GM23338 (cell line): ENCODE data around the gene MLF1. TPM values are rescaled to one million over a fixed set of nuclear protein-coding genes. Genes with fewer than 3 reads are reported as not detected.

ENCODE experiments used
- ATAC-seq: fragments of 200-7000 bp; cut with Tn5 transposase; 3 replicates; pipeline ENCODE4 v1.9.1; 2020
- DNase-seq: peaks from one replicate; pipeline ENCODE4 v3.0.0-alpha.2; 2015; ENCODE audit warnings: low spot score
- H2AFZ ChIP-seq: fragments of 200-600 bp; sonication (generic); 2 replicates; pipeline ENCODE4 v1.8.0; 2016; ENCODE audit warnings: antibody characterized with exemption, mild to moderate bottlenecking, moderate library complexity
- H3F3A ChIP-seq: fragments of 200-600 bp; sonication (generic); replicated peaks from 2 replicates; pipeline ENCODE4 v1.8.0; 2017; ENCODE audit warnings: antibody characterized with exemption, mixed run types, low read depth
- H3K27ac ChIP-seq: fragments of 200-600 bp; sonication (generic); 2 replicates; pipeline ENCODE4 v1.6.1; 2016; ENCODE audit warnings: low read depth
- H3K27me3 ChIP-seq: fragments of 200-600 bp; sonication (generic); 2 replicates; pipeline ENCODE4 v1.8.0; 2016; ENCODE audit warnings: mild to moderate bottlenecking, mixed run types, moderate library complexity; ENCODE audit not compliant: insufficient read depth
- H3K36me3 ChIP-seq: fragments of 200-600 bp; sonication (generic); 2 replicates; pipeline ENCODE4 v1.8.0; 2016; ENCODE audit warnings: mild to moderate bottlenecking; ENCODE audit not compliant: insufficient read depth
- H3K4me1 ChIP-seq: fragments of 200-600 bp; sonication (generic); 2 replicates; pipeline ENCODE4 v1.8.0; 2016; ENCODE audit warnings: mild to moderate bottlenecking, moderate library complexity; ENCODE audit not compliant: insufficient read depth
- H3K4me2 ChIP-seq: fragments of 200-600 bp; sonication (generic); 2 replicates; pipeline ENCODE4 v1.7.1; 2017; ENCODE audit warnings: mixed run types
- H3K4me3 ChIP-seq: fragments of 200-600 bp; sonication (generic); 2 replicates; pipeline ENCODE4 v1.6.1; 2016; ENCODE audit warnings: mixed run types
- H3K79me2 ChIP-seq: fragments of 200-600 bp; sonication (generic); replicated peaks from 2 replicates; pipeline ENCODE4 v1.8.0; 2017; ENCODE audit warnings: mild to moderate bottlenecking; ENCODE audit not compliant: insufficient read depth
- H3K9me2 ChIP-seq: fragments of 200-600 bp; sonication (generic); 2 replicates; pipeline ENCODE4 v1.8.0; 2017; ENCODE audit not compliant: insufficient read depth
- H4K20me1 ChIP-seq: fragments of 200-600 bp; sonication (generic); replicated peaks from 2 replicates; pipeline ENCODE4 v1.8.0; 2017; ENCODE audit warnings: mild to moderate bottlenecking; ENCODE audit not compliant: insufficient read depth
- H3K27ac Mint-ChIP-seq: 2 replicates; pipeline ENCODE4 v1.8.0; 2020; ENCODE audit warnings: inconsistent platforms, mild to moderate bottlenecking, moderate library complexity, mixed read lengths
- H3K27me3 Mint-ChIP-seq: 3 replicates; pipeline ENCODE4 v1.8.0; 2022; ENCODE audit warnings: low read depth, mild to moderate bottlenecking, moderate library complexity, mixed read lengths, inconsistent platforms; ENCODE audit not compliant: insufficient read depth, poor library complexity
- H3K36me3 Mint-ChIP-seq: 3 replicates; pipeline ENCODE4 v1.8.0; 2021; ENCODE audit warnings: low read depth, mild to moderate bottlenecking, inconsistent platforms, moderate library complexity, mixed read lengths
- H3K4me1 Mint-ChIP-seq: 3 replicates; pipeline ENCODE4 v1.8.0; 2020; ENCODE audit warnings: mild to moderate bottlenecking, inconsistent platforms, mixed read lengths
- H3K4me3 Mint-ChIP-seq: 3 replicates; pipeline ENCODE4 v1.8.0; 2021; ENCODE audit warnings: moderate library complexity, mild to moderate bottlenecking, inconsistent platforms, mixed read lengths
- H3K9me3 Mint-ChIP-seq: 3 replicates; pipeline ENCODE4 v1.8.0; 2020; ENCODE audit warnings: moderate library complexity, mild to moderate bottlenecking, inconsistent platforms, mixed read lengths
- CREB1 ChIP-seq: fragments of 250-450 bp; sonication (Bioruptor Pico); IDR thresholded peaks from 2 replicates; pipeline ENCODE4 v1.5.0; 2020; ENCODE audit warnings: low read depth, mild to moderate bottlenecking, moderate library complexity
- EZH2 ChIP-seq: fragments of 200-600 bp; sonication (generic); IDR thresholded peaks from one replicate; pipeline ENCODE4 v1.8.0; 2017; ENCODE audit warnings: antibody characterized with exemption, mild to moderate bottlenecking, low read depth; ENCODE audit not compliant: unreplicated experiment
- EZH2phosphoT487 ChIP-seq: fragments of 200-600 bp; sonication (generic); IDR thresholded peaks from one replicate; pipeline ENCODE4 v1.8.1; 2018; ENCODE audit warnings: antibody characterized with exemption; ENCODE audit not compliant: unreplicated experiment
- JUNB ChIP-seq: IDR thresholded peaks from one replicate; pipeline ENCODE4 v1.6.1; 2016; ENCODE audit warnings: antibody characterized with exemption; ENCODE audit not compliant: unreplicated experiment
- NANOG ChIP-seq: IDR thresholded peaks from 2 replicates; pipeline ENCODE4 v1.6.1; 2016; ENCODE audit warnings: antibody characterized with exemption, borderline replicate concordance
- POLR2AphosphoS5 ChIP-seq: IDR thresholded peaks from 2 replicates; pipeline ENCODE4 v1.6.1; 2016; ENCODE audit warnings: antibody characterized with exemption, low read depth
- STAT1 ChIP-seq: IDR thresholded peaks from one replicate; pipeline ENCODE4 v1.6.1; 2016; ENCODE audit warnings: antibody characterized with exemption; ENCODE audit not compliant: unreplicated experiment
- ZNF114 ChIP-seq: fragments of 250-450 bp; sonication (Bioruptor Pico); IDR thresholded peaks from 2 replicates; pipeline ENCODE4 v1.5.0; 2020; ENCODE audit warnings: mild to moderate bottlenecking, moderate library complexity
- ZNF331 ChIP-seq: fragments of 250-450 bp; sonication (Bioruptor Pico); IDR thresholded peaks from 2 replicates; pipeline ENCODE4 v1.5.0; 2020; ENCODE audit warnings: low read depth, mild to moderate bottlenecking, moderate library complexity
- polyA plus RNA-seq: library from polyadenylated mRNA; unstranded; fragments of >200 nt; fragmentation: Nextera tagmentation; extraction: Ambion mirVana; gene quantifications from 2 replicates; pipeline ENCODE4 v1.2.1, GENCODE V29; 2016
- total RNA-seq: library from RNA; depleted of rRNA; stranded (reverse); fragments of >200 nt; shearing (Covaris generic); gene quantifications from 2 replicates; pipeline ENCODE4 v1.2.3, GENCODE V29; 2014
- TF ChIP-seq, protein P1 (sequence below): fragments of 250-450 bp; sonication (Bioruptor Pico); IDR thresholded peaks from 2 replicates; pipeline ENCODE4 v1.5.0; 2020; ENCODE audit warnings: mild to moderate bottlenecking, moderate library complexity
- TF ChIP-seq, protein P2 (sequence below): IDR thresholded peaks from one replicate; pipeline ENCODE4 v1.6.1; 2018; ENCODE audit warnings: antibody characterized with exemption; ENCODE audit not compliant: unreplicated experiment
- TF ChIP-seq, protein P3 (sequence below), 2 experiments: fragments of 200-600 bp in 1 of 2; sonication (generic) in 1 of 2; conservative IDR thresholded peaks; 2 replicates each; pipeline versions ENCODE4 v1.5.1 to v1.6.1; 2016 to 2017; ENCODE audit warnings: antibody characterized with exemption in 2 of 2, low read depth in 2 of 2, mild to moderate bottlenecking in 2 of 2, moderate library complexity in 1 of 2
- TF ChIP-seq, protein P4 (sequence below): IDR thresholded peaks from 2 replicates; pipeline ENCODE4 v1.6.1; 2016; ENCODE audit warnings: antibody characterized with exemption

MLF1 gene
- total and polyA plus RNA-seq, 2 experiments from 2014 or later = 36.6 to 63.6 TPM

DNA sequence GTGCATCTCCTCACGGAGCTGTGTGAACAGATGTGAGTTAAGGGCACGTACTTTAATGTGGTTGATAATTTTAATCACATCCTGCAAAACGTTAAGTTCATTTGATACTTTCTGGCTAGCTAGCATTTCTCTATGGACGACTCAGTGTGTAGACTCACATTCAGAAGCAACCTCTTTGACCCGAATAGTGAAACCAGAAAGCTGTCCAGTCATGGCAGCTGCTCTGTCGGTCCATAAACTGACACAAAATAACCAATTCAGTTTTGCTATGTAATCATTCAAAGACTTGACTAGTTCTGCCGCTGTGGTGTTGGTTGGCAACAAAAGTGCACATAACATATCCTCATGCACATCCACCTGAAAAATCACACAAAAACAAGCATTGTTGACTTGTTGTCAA lies 69.7 kb downstream of the MLF1 start:
- Mint-ChIP-seq H3K9me3 (peaks cover 3% of the 10 kb centered on the region; the same call in 2 of the 3 replicates), H3K4me3 (no peak overlapping the region), H3K27me3 (no peaks in the 10 kb centered on the region), H3K27ac (no peak overlapping the region), H3K36me3 (no peaks in the 10 kb centered on the region), H3K4me1 (peaks cover 5% of the 10 kb centered on the region; the same call in 2 of the 3 replicates)
- Histone ChIP-seq H3K79me2 (peaks cover 12% of the 10 kb centered on the region), H3K4me3 (no peak overlapping the region), H3K9me2 (no peaks in the 10 kb centered on the region), H4K20me1 (no peaks in the 10 kb centered on the region), H2AFZ (no peak overlapping the region), H3K27ac (no peak overlapping the region), H3K36me3 (no peaks in the 10 kb centered on the region), H3K4me2 (no peak overlapping the region), H3F3A (no peaks in the 10 kb centered on the region), H3K4me1 (peaks cover 4% of the 10 kb centered on the region; the same call in 1 of the 2 replicates), H3K27me3 (no peaks in the 10 kb centered on the region)
- no peak for DNase-seq
- ATAC-seq = no peak
- TF ChIP-seq EZH2phosphoT487 (no peak), EZH2 (no peak), CREB1 (CRISPR knock-in tag) (no peak), ZNF331 (CRISPR knock-in tag) (no peak), NANOG (no peak), JUNB (no peak), POLR2AphosphoS5 (no peak), STAT1 (no peak), ZNF114 (no peak)
- TF ChIP-seq, protein P1, sequence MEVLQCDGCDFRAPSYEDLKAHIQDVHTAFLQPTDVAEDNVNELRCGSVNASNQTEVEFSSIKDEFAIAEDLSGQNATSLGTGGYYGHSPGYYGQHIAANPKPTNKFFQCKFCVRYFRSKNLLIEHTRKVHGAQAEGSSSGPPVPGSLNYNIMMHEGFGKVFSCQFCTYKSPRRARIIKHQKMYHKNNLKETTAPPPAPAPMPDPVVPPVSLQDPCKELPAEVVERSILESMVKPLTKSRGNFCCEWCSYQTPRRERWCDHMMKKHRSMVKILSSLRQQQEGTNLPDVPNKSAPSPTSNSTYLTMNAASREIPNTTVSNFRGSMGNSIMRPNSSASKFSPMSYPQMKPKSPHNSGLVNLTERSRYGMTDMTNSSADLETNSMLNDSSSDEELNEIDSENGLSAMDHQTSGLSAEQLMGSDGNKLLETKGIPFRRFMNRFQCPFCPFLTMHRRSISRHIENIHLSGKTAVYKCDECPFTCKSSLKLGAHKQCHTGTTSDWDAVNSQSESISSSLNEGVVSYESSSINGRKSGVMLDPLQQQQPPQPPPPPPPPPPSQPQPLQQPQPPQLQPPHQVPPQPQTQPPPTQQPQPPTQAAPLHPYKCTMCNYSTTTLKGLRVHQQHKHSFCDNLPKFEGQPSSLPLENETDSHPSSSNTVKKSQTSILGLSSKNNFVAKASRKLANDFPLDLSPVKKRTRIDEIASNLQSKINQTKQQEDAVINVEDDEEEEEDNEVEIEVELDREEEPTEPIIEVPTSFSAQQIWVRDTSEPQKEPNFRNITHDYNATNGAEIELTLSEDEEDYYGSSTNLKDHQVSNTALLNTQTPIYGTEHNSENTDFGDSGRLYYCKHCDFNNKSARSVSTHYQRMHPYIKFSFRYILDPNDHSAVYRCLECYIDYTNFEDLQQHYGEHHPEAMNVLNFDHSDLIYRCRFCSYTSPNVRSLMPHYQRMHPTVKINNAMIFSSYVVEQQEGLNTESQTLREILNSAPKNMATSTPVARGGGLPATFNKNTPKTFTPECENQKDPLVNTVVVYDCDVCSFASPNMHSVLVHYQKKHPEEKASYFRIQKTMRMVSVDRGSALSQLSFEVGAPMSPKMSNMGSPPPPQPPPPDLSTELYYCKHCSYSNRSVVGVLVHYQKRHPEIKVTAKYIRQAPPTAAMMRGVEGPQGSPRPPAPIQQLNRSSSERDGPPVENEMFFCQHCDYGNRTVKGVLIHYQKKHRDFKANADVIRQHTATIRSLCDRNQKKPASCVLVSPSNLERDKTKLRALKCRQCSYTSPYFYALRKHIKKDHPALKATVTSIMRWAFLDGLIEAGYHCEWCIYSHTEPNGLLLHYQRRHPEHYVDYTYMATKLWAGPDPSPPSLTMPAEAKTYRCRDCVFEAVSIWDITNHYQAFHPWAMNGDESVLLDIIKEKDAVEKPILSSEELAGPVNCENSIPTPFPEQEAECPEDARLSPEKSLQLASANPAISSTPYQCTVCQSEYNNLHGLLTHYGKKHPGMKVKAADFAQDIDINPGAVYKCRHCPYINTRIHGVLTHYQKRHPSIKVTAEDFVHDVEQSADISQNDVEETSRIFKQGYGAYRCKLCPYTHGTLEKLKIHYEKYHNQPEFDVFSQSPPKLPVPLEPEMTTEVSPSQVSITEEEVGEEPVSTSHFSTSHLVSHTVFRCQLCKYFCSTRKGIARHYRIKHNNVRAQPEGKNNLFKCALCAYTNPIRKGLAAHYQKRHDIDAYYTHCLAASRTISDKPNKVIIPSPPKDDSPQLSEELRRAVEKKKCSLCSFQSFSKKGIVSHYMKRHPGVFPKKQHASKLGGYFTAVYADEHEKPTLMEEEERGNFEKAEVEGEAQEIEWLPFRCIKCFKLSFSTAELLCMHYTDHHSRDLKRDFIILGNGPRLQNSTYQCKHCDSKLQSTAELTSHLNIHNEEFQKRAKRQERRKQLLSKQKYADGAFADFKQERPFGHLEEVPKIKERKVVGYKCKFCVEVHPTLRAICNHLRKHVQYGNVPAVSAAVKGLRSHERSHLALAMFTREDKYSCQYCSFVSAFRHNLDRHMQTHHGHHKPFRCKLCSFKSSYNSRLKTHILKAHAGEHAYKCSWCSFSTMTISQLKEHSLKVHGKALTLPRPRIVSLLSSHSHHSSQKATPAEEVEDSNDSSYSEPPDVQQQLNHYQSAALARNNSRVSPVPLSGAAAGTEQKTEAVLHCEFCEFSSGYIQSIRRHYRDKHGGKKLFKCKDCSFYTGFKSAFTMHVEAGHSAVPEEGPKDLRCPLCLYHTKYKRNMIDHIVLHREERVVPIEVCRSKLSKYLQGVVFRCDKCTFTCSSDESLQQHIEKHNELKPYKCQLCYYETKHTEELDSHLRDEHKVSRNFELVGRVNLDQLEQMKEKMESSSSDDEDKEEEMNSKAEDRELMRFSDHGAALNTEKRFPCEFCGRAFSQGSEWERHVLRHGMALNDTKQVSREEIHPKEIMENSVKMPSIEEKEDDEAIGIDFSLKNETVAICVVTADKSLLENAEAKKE (CRISPR knock-in tag) = no peak
- TF ChIP-seq, protein P2, sequence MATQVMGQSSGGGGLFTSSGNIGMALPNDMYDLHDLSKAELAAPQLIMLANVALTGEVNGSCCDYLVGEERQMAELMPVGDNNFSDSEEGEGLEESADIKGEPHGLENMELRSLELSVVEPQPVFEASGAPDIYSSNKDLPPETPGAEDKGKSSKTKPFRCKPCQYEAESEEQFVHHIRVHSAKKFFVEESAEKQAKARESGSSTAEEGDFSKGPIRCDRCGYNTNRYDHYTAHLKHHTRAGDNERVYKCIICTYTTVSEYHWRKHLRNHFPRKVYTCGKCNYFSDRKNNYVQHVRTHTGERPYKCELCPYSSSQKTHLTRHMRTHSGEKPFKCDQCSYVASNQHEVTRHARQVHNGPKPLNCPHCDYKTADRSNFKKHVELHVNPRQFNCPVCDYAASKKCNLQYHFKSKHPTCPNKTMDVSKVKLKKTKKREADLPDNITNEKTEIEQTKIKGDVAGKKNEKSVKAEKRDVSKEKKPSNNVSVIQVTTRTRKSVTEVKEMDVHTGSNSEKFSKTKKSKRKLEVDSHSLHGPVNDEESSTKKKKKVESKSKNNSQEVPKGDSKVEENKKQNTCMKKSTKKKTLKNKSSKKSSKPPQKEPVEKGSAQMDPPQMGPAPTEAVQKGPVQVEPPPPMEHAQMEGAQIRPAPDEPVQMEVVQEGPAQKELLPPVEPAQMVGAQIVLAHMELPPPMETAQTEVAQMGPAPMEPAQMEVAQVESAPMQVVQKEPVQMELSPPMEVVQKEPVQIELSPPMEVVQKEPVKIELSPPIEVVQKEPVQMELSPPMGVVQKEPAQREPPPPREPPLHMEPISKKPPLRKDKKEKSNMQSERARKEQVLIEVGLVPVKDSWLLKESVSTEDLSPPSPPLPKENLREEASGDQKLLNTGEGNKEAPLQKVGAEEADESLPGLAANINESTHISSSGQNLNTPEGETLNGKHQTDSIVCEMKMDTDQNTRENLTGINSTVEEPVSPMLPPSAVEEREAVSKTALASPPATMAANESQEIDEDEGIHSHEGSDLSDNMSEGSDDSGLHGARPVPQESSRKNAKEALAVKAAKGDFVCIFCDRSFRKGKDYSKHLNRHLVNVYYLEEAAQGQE = no peak
- TF ChIP-seq, protein P3, sequence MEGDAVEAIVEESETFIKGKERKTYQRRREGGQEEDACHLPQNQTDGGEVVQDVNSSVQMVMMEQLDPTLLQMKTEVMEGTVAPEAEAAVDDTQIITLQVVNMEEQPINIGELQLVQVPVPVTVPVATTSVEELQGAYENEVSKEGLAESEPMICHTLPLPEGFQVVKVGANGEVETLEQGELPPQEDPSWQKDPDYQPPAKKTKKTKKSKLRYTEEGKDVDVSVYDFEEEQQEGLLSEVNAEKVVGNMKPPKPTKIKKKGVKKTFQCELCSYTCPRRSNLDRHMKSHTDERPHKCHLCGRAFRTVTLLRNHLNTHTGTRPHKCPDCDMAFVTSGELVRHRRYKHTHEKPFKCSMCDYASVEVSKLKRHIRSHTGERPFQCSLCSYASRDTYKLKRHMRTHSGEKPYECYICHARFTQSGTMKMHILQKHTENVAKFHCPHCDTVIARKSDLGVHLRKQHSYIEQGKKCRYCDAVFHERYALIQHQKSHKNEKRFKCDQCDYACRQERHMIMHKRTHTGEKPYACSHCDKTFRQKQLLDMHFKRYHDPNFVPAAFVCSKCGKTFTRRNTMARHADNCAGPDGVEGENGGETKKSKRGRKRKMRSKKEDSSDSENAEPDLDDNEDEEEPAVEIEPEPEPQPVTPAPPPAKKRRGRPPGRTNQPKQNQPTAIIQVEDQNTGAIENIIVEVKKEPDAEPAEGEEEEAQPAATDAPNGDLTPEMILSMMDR (conservative IDR thresholded peaks at IDR 0.05; ENCODE audit: low read depth in 2 of 2) = no peak
- TF ChIP-seq, protein P4, sequence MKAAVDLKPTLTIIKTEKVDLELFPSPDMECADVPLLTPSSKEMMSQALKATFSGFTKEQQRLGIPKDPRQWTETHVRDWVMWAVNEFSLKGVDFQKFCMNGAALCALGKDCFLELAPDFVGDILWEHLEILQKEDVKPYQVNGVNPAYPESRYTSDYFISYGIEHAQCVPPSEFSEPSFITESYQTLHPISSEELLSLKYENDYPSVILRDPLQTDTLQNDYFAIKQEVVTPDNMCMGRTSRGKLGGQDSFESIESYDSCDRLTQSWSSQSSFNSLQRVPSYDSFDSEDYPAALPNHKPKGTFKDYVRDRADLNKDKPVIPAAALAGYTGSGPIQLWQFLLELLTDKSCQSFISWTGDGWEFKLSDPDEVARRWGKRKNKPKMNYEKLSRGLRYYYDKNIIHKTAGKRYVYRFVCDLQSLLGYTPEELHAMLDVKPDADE = no peak
